T-helper 2 cell treated with Interferon-gamma antibody and Interleukin-4, amounts not matched to agents 100 ng/mL and 5 ng/mL, for 36 hours (primary cell): ENCODE results near the gene EZR. TPM values are rescaled to one million over a fixed set of nuclear protein-coding genes. Genes with fewer than 3 reads are reported as not detected.

Experiments
- intact Hi-C: fragments of 100-400 bp; cut with micrococcal nuclease; formaldehyde crosslinking; loops from one replicate; pipeline ENCODE4 v1.15.1; 2023
- total RNA-seq: library from RNA; stranded (reverse); gene quantifications from 2 replicates; pipeline ENCODE4 v1.2.3, GENCODE V29; 2022

The EZR gene
- total RNA-seq, 1 donor from 2014 or later: 252 TPM

- intact Hi-C loops: loop anchor here (2.0 to 10.0 kb wide), 3 partner anchors 155 to 225 kb away; partner anchors contain the start of gene TAGAP
Measured at GRCh38 chr6:158819977-158820622, 932 bp upstream of the EZR start.

- intact Hi-C loops: loop anchor here (1.0 to 10.0 kb wide), 5 partner anchors 32 to 226 kb away; partner anchors contain the start of gene TAGAP
Measured at GRCh38 chr6:158818581-158819212, 471 bp downstream of the EZR start.

GRCh38 chr6:158817728-158818580 lies 1.2 kb downstream of the EZR start:
- intact Hi-C loops: loop anchor here (1.0 to 10.0 kb wide), 6 partner anchors 25 to 227 kb away; partner anchors contain the start of gene TAGAP

- intact Hi-C loops: loop anchor here (1.0 to 10.0 kb wide), 3 partner anchors 14 to 158 kb away; no protein-coding TSS in a partner anchor
Measured at GRCh38 chr6:158816803-158817727, 2.1 kb downstream of the EZR start.

GRCh38 chr6:158816329-158816728 lies 2.8 kb downstream of the EZR start:
- intact Hi-C loops: loop anchor here (1.0 to 10.0 kb wide), 3 partner anchors 13 to 158 kb away; no protein-coding TSS in a partner anchor

- intact Hi-C loops: loop anchor here (1.0 to 10.0 kb wide), 3 partner anchors 13 to 159 kb away; no protein-coding TSS in a partner anchor
Measured at GRCh38 chr6:158815907-158816306, 3.3 kb downstream of the EZR start.

- intact Hi-C loops: loop anchor here (10.0 kb wide), 1 partner anchor 159 kb away; no protein-coding TSS in a partner anchor
Measured at GRCh38 chr6:158815379-158815724, 3.8 kb downstream of the EZR start.

GRCh38 chr6:158813032-158813431 lies 6.1 kb downstream of the EZR start:
- intact Hi-C loops: loop anchor here (10.0 kb wide), 1 partner anchor 162 kb away; no protein-coding TSS in a partner anchor

GRCh38 chr6:158812611-158813010 lies 6.6 kb downstream of the EZR start:
- intact Hi-C loops: loop anchor here (10.0 kb wide), 1 partner anchor 162 kb away; no protein-coding TSS in a partner anchor

GRCh38 chr6:158810155-158811095 lies 8.7 kb downstream of the EZR start:
- intact Hi-C loops: loop anchor here (10.0 kb wide), 1 partner anchor 164 kb away; no protein-coding TSS in a partner anchor

- intact Hi-C loops: no loop called here
Measured at GRCh38 chr6:158808941-158809678, 10.1 kb downstream of the EZR start.

- intact Hi-C loops: no loop called here
Measured at GRCh38 chr6:158808442-158808833, 10.7 kb downstream of the EZR start.

- intact Hi-C loops: no loop called here
Measured at GRCh38 chr6:158807515-158808441, 11.4 kb downstream of the EZR start.

GRCh38 chr6:158805698-158806377 lies 13.3 kb downstream of the EZR start:
- intact Hi-C loops: no loop called here

- intact Hi-C loops: no loop called here
Measured at GRCh38 chr6:158804207-158804606, 15.0 kb downstream of the EZR start.

GRCh38 chr6:158803733-158804143 lies 15.4 kb downstream of the EZR start:
- intact Hi-C loops: loop anchor here (1.0 to 2.0 kb wide), 2 partner anchors 13 to 15 kb away; no protein-coding TSS in a partner anchor
